Keratinocyte (primary cell): ENCODE measurements around the gene ARL4C. TPM values are rescaled to one million over a fixed set of nuclear protein-coding genes. Genes with fewer than 3 reads are reported as not detected.

Experiments
- DNase-seq: peaks from one replicate; pipeline ENCODE4 v3.0.0-alpha.2; 2011; ENCODE audit warnings: low read depth, missing footprints, low spot score
- FAIRE-seq: peaks from 2 replicates; lab custom pipeline; 2011; peaks lifted over from hg19 to GRCh38; lab: Jason Lieb, UNC
- H2AFZ ChIP-seq: 2 replicates; pipeline ENCODE4 v1.6.0; 2012; ENCODE audit warnings: low read length, control low read depth, inconsistent platforms; ENCODE audit not compliant: control insufficient read depth
- H3K27ac ChIP-seq: 2 replicates; pipeline ENCODE4 v1.5.1; 2011; ENCODE audit warnings: low read length; ENCODE audit not compliant: control insufficient read depth, insufficient read depth
- H3K27me3 ChIP-seq: 3 replicates; pipeline ENCODE4 v1.6.0; 2011; ENCODE audit warnings: low read length; ENCODE audit not compliant: control insufficient read depth, insufficient read depth; ENCODE audit errors: extremely low read depth
- H3K36me3 ChIP-seq, 2 experiments: 2 replicates in 1 of 2; 3 replicates in 1 of 2; pipeline ENCODE4 v1.5.1; 2011; ENCODE audit warnings: low read length in 2 of 2, mild to moderate bottlenecking in 1 of 2; ENCODE audit not compliant: control insufficient read depth in 2 of 2, insufficient read depth in 2 of 2; ENCODE audit errors: extremely low read depth in 1 of 2
- H3K4me1 ChIP-seq: 3 replicates; pipeline ENCODE4 v1.5.1; 2011; ENCODE audit warnings: low read length; ENCODE audit not compliant: control insufficient read depth, insufficient read depth; ENCODE audit errors: extremely low read depth
- H3K4me2 ChIP-seq: 3 replicates; pipeline ENCODE4 v1.6.0; 2011; ENCODE audit warnings: low read depth, low read length; ENCODE audit not compliant: control insufficient read depth, insufficient read depth; ENCODE audit errors: extremely low read depth
- H3K4me3 ChIP-seq, 3 experiments: fragments of 200-600 bp in 1 of 3; sonication (generic) in 1 of 3; 2 replicates in 2 of 3; 3 replicates in 1 of 3; pipeline ENCODE4 v1.5.1; 2011 to 2016; ENCODE audit warnings: low read length in 3 of 3, mild to moderate bottlenecking in 3 of 3, control low read depth in 2 of 3, inconsistent platforms in 1 of 3, low read depth in 1 of 3, mixed read lengths in 1 of 3, mixed run types in 1 of 3, moderate library complexity in 1 of 3; ENCODE audit not compliant: control insufficient read depth in 2 of 3, insufficient read depth in 2 of 3; ENCODE audit errors: extremely low read depth in 1 of 3
- H3K79me2 ChIP-seq: 2 replicates; pipeline ENCODE4 v1.6.0; 2012; ENCODE audit warnings: low read length; ENCODE audit not compliant: control insufficient read depth, insufficient read depth
- H3K9ac ChIP-seq: 3 replicates; pipeline ENCODE4 v1.6.0; 2011; ENCODE audit warnings: low read length; ENCODE audit not compliant: control insufficient read depth, insufficient read depth; ENCODE audit errors: extremely low read depth
- H3K9me1 ChIP-seq: 3 replicates; pipeline ENCODE4 v1.6.0; 2011; ENCODE audit warnings: low read length; ENCODE audit not compliant: control insufficient read depth, insufficient read depth; ENCODE audit errors: extremely low read depth
- H3K9me3 ChIP-seq: 2 replicates; pipeline ENCODE4 v1.5.1; 2012; ENCODE audit warnings: low read depth, low read length; ENCODE audit not compliant: control insufficient read depth
- H4K20me1 ChIP-seq: 3 replicates; pipeline ENCODE4 v1.6.0; 2011; ENCODE audit warnings: low read length; ENCODE audit not compliant: control insufficient read depth, insufficient read depth; ENCODE audit errors: extremely low read depth
- CTCF ChIP-seq, 3 experiments: IDR thresholded peaks in 1 of 3; conservative IDR thresholded peaks in 1 of 3; optimal IDR thresholded peaks in 1 of 3; 2 replicates in 2 of 3; 3 replicates in 1 of 3; pipeline versions ENCODE3 to v1.5.1; 2011; ENCODE audit warnings: low read length in 3 of 3, mild to moderate bottlenecking in 3 of 3, moderate library complexity in 2 of 3, control low read depth in 1 of 3, inconsistent platforms in 1 of 3; ENCODE audit not compliant: insufficient read depth in 2 of 3; ENCODE audit errors: extremely low read depth in 1 of 3
- EZH2 ChIP-seq: IDR thresholded peaks from one replicate; pipeline ENCODE4 v1.6.1; 2012; ENCODE audit warnings: inconsistent platforms, mild to moderate bottlenecking, low read length, moderate library complexity
- dilution Hi-C: fragments of 300-500 bp; cut with MboI; formaldehyde crosslinking; loops from one replicate; pipeline ENCODE4 v1.7.0; 2020; ENCODE audit warnings: low sequenced_read_pairs; ENCODE audit not compliant: extremely low pct_ligation_motif_present
- polyA plus RNA-seq, 5 experiments: library from polyadenylated mRNA; depleted of rRNA in 3 of 5; stranded (reverse) in 3 of 5; stranded (forward) in 1 of 5; unstranded in 1 of 5; fragments of >200 nt; gene quantifications; 1 replicate in 1 of 5; 2 replicates in 3 of 5; 3 replicates in 1 of 5; pipeline versions ENCODE4 v1.2.1 to v1.2.3, GENCODE V29; 2011 to 2012; ENCODE audit warnings: missing spikeins in 2 of 5, low read depth in 1 of 5, low replicate concordance in 1 of 5

The ARL4C gene
- polyA plus RNA-seq, 1 donor (not counting 4 experiments of a cell fraction or from before 2014, with no cell fraction given), result 79.5 TPM

DNA sequence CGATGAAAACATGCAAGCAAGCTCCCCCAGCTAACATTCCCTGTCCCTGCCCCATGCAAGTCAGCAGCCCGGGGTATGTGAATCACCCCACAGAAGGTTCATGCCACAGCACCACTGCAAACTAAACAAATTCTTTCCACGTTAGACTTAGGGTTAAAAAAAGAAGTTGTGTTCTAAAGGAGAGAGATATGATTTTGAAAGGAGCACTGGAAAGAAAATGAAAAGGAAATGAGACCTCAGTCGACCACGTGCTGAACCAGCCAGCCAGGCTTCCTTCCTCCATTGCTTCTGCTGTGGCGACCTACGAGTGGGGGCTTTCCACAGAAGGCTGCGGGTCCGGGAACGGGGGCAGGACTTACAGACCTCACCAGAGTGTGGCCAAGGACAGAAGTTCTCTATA is 52.0 kb downstream of the ARL4C start:
- Histone ChIP-seq H3K27me3 (no peaks in the 10 kb centered on the region), H3K4me2 (peak overlapping the region; percentile 9), H3K9me1 (no peaks in the 10 kb centered on the region), H3K27ac (peak overlapping the region; percentile 66), H3K9me3 (no peaks in the 10 kb centered on the region), H3K4me3 (no peak overlapping the region), H3K36me3 (no peaks in the 10 kb centered on the region), H2AFZ (peak overlapping the region; percentile 65), H3K4me1 (peaks cover 32% of the 10 kb centered on the region), H3K79me2 (no peaks in the 10 kb centered on the region), H4K20me1 (no peaks in the 10 kb centered on the region), H3K9ac (peak overlapping the region; percentile 56)
- DNase-seq (no peak), FAIRE-seq (peak; percentile 73)
- dilution Hi-C loops, result no loop called here
- TF ChIP-seq EZH2, result no peak

DNA sequence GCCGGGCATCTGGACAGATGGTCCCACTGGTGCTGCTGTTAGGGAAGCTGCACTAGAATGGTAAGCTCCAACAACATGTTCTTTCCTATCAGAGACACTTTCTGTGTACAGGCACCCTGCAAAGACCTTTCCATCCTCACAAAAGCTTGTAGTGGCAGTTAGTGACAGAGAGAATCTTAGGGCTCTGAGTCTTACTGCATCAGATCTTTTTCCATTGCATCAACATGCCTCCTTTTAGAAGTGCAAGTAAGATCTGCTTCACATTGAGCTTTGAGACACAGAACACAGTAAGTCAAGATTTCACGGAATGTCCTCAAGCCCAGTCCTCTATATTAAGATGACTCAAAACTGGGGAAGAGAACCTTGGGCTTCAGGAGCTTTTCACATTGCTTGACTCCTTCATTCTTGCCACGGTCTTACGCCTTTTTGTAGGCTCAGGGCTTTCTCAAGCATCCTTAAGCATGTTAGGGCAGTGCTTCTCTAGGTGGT is 52.6 kb downstream of the ARL4C start:
- Histone ChIP-seq H4K20me1 (no peaks in the 10 kb centered on the region), H3K9me3 (no peaks in the 10 kb centered on the region), H3K9me1 (no peaks in the 10 kb centered on the region), H3K9ac (no peak overlapping the region), H3K27me3 (no peaks in the 10 kb centered on the region), H3K36me3 (no peaks in the 10 kb centered on the region), H3K4me3 (no peak overlapping the region), H3K79me2 (no peaks in the 10 kb centered on the region), H3K27ac (peak overlapping the region; percentile 66), H3K4me2 (no peak overlapping the region), H3K4me1 (peaks cover 32% of the 10 kb centered on the region), H2AFZ (no peak overlapping the region)
- DNase-seq, result no peak
- FAIRE-seq, result peak; percentile 57
- dilution Hi-C loops, result no loop called here
- TF ChIP-seq CTCF (optimal IDR thresholded peaks at IDR 0.05 in 1 of 3, IDR thresholded peaks at IDR 0.05 in 1 of 3, conservative IDR thresholded peaks at IDR 0.05 in 1 of 3; ENCODE audit: extremely low read depth in 1 of 3, insufficient read depth in 2 of 3, low read length in 3 of 3), result no peak
- TF ChIP-seq EZH2, result no peak
